ENCODE results near the gene KIF26A. TPM values are rescaled to one million over a fixed set of nuclear protein-coding genes. Genes with fewer than 3 reads are reported as not detected.

Gene KIF26A
- total RNA-seq, 1 donor from 2014 or later: 0.26 TPM

GRCh38 chr14:104137297-104138097 lies 890 bp upstream of the KIF26A start:
- H3K4me1 Mint-ChIP-seq: peaks cover 4% of the 10 kb centered on the region
- no peaks in the 10 kb centered on the region for H3K9me3 Mint-ChIP-seq
- intact Hi-C loops (cut with micrococcal nuclease): loop anchor here (5.0 to 10.0 kb wide), 2 partner anchors 425 to 507 kb away; no protein-coding TSS in a partner anchor
- no peak overlapping the region for H3K27ac Mint-ChIP-seq
- no peaks in the 10 kb centered on the region for H3K36me3 Mint-ChIP-seq (ENCODE audit: low read depth)
- H3K4me3 Mint-ChIP-seq: peak overlapping the region; percentile 49
- peaks cover 34% of the 10 kb centered on the region for H3K27me3 Mint-ChIP-seq
- peak; percentile 90 for DNase-seq

- Mint-ChIP-seq H3K4me3 (no peak overlapping the region), H3K36me3 (ENCODE audit: low read depth) (no peaks in the 10 kb centered on the region), H3K27ac (no peak overlapping the region), H3K27me3 (peaks cover 31% of the 10 kb centered on the region), H3K9me3 (no peaks in the 10 kb centered on the region), H3K4me1 (peaks cover 4% of the 10 kb centered on the region)
- DNase-seq: no peak
- intact Hi-C loops (cut with micrococcal nuclease): loop anchor here (5.0 to 10.0 kb wide), 2 partner anchors 423 to 506 kb away; no protein-coding TSS in a partner anchor
Observed at GRCh38 chr14:104138718-104139459, 502 bp downstream of the KIF26A start.

GRCh38 chr14:104139460-104140212 lies 1.2 kb downstream of the KIF26A start:
- Mint-ChIP-seq H3K27me3 (peaks cover 27% of the 10 kb centered on the region), H3K9me3 (no peaks in the 10 kb centered on the region), H3K4me1 (peaks cover 4% of the 10 kb centered on the region), H3K4me3 (no peak overlapping the region), H3K27ac (no peak overlapping the region), H3K36me3 (ENCODE audit: low read depth) (no peaks in the 10 kb centered on the region)
- intact Hi-C loops (cut with micrococcal nuclease): loop anchor here (5.0 to 10.0 kb wide), 2 partner anchors 423 to 505 kb away; no protein-coding TSS in a partner anchor
- no peak for DNase-seq

GRCh38 chr14:104140213-104140462 lies 1.8 kb downstream of the KIF26A start:
- no peaks in the 10 kb centered on the region for H3K36me3 Mint-ChIP-seq (ENCODE audit: low read depth)
- peaks cover 23% of the 10 kb centered on the region for H3K27me3 Mint-ChIP-seq
- intact Hi-C loops (cut with micrococcal nuclease): no loop called here
- no peak for DNase-seq
- no peaks in the 10 kb centered on the region for H3K9me3 Mint-ChIP-seq
- no peak overlapping the region for H3K27ac Mint-ChIP-seq
- H3K4me3 Mint-ChIP-seq: no peak overlapping the region
- peaks cover 4% of the 10 kb centered on the region for H3K4me1 Mint-ChIP-seq

GRCh38 chr14:104140463-104141331 lies 2.3 kb downstream of the KIF26A start:
- H3K27me3 Mint-ChIP-seq: peaks cover 17% of the 10 kb centered on the region
- H3K36me3 Mint-ChIP-seq (ENCODE audit: low read depth): no peaks in the 10 kb centered on the region
- H3K9me3 Mint-ChIP-seq: no peaks in the 10 kb centered on the region
- no peak overlapping the region for H3K27ac Mint-ChIP-seq
- DNase-seq: no peak
- peaks cover 4% of the 10 kb centered on the region for H3K4me1 Mint-ChIP-seq
- intact Hi-C loops (cut with micrococcal nuclease): no loop called here
- no peak overlapping the region for H3K4me3 Mint-ChIP-seq

GRCh38 chr14:104141621-104142091 lies 3.3 kb downstream of the KIF26A start:
- Mint-ChIP-seq H3K27me3 (peaks cover 15% of the 10 kb centered on the region), H3K4me1 (peaks cover 4% of the 10 kb centered on the region), H3K36me3 (ENCODE audit: low read depth) (no peaks in the 10 kb centered on the region), H3K9me3 (no peaks in the 10 kb centered on the region), H3K27ac (no peak overlapping the region), H3K4me3 (no peak overlapping the region)
- DNase-seq: no peak
- intact Hi-C loops (cut with micrococcal nuclease): no loop called here

- Mint-ChIP-seq H3K4me1 (no peaks in the 10 kb centered on the region), H3K27me3 (peaks cover 10% of the 10 kb centered on the region), H3K27ac (no peak overlapping the region), H3K4me3 (no peak overlapping the region), H3K36me3 (ENCODE audit: low read depth) (no peaks in the 10 kb centered on the region), H3K9me3 (no peaks in the 10 kb centered on the region)
- DNase-seq: no peak
- intact Hi-C loops (cut with micrococcal nuclease): no loop called here
Observed at GRCh38 chr14:104142136-104142945, 4.0 kb downstream of the KIF26A start.

GRCh38 chr14:104142946-104143470 lies 4.6 kb downstream of the KIF26A start:
- H3K27me3 Mint-ChIP-seq: peaks cover 10% of the 10 kb centered on the region
- no peaks in the 10 kb centered on the region for H3K9me3 Mint-ChIP-seq
- intact Hi-C loops (cut with micrococcal nuclease): no loop called here
- no peaks in the 10 kb centered on the region for H3K4me1 Mint-ChIP-seq
- H3K27ac Mint-ChIP-seq: no peak overlapping the region
- DNase-seq: no peak
- no peaks in the 10 kb centered on the region for H3K36me3 Mint-ChIP-seq (ENCODE audit: low read depth)
- H3K4me3 Mint-ChIP-seq: no peak overlapping the region

- intact Hi-C loops (cut with micrococcal nuclease): no loop called here
- no peak overlapping the region for H3K27ac Mint-ChIP-seq
- peaks cover 10% of the 10 kb centered on the region for H3K27me3 Mint-ChIP-seq
- no peaks in the 10 kb centered on the region for H3K4me1 Mint-ChIP-seq
- no peak overlapping the region for H3K4me3 Mint-ChIP-seq
- no peaks in the 10 kb centered on the region for H3K9me3 Mint-ChIP-seq
- DNase-seq: no peak
- H3K36me3 Mint-ChIP-seq (ENCODE audit: low read depth): no peaks in the 10 kb centered on the region
Observed at GRCh38 chr14:104143521-104144452, 5.4 kb downstream of the KIF26A start.

- Mint-ChIP-seq H3K4me3 (no peak overlapping the region), H3K4me1 (no peaks in the 10 kb centered on the region), H3K27ac (no peak overlapping the region), H3K36me3 (ENCODE audit: low read depth) (no peaks in the 10 kb centered on the region), H3K9me3 (no peaks in the 10 kb centered on the region), H3K27me3 (peaks cover 7% of the 10 kb centered on the region)
- no peak for DNase-seq
- intact Hi-C loops (cut with micrococcal nuclease): no loop called here
Observed at GRCh38 chr14:104144453-104144790, 6.0 kb downstream of the KIF26A start.

GRCh38 chr14:104144911-104145825 lies 6.8 kb downstream of the KIF26A start:
- Mint-ChIP-seq H3K9me3 (no peaks in the 10 kb centered on the region), H3K4me3 (no peak overlapping the region), H3K4me1 (no peaks in the 10 kb centered on the region), H3K27me3 (peaks cover 4% of the 10 kb centered on the region), H3K36me3 (ENCODE audit: low read depth) (no peaks in the 10 kb centered on the region), H3K27ac (no peak overlapping the region)
- DNase-seq: no peak
- intact Hi-C loops (cut with micrococcal nuclease): no loop called here

Measured in activated CD4-positive, alpha-beta T cell treated with anti-CD3 and anti-CD28 coated beads, Interleukin-2, amount 10 ng/mL, durations not matched to agents 24 days and 14 days (primary cell).